ENCODE data around the gene INPP5K. TPM values are rescaled to one million over a fixed set of nuclear protein-coding genes. Genes with fewer than 3 reads are reported as not detected.
"Not testable (repeated sequence)": the region's sequence is repeated elsewhere in the genome, so short reads cannot be mapped to it uniquely, and the experiment has no call there.

The INPP5K gene
- polyA plus RNA-seq, 6 donors from 2014 or later: 57.0 to 102 (median 61.1) TPM

DNA sequence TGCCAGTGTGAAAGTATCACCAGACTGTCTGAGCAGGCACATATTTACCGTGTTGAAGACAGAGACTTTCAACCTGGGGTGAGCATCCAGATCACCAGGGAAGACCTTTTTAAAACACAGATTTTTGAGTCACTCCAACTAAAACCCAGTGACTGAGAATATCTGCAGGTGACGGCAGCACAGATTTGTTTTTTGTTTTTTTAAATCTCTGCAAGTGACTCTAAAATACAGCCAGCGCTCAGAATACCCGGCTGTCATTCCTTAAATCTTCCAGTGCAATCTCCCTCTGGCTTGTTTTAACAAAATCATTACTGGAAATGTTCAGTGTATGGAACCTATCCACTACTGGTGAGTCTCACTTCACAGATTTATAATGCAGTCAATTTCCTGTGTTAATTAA lies 19.3 kb upstream of the INPP5K start:
- ATAC-seq (ENCODE audit: low read depth in 2 of 2): no peak
- H3K9me3 Mint-ChIP-seq: no peaks in the 10 kb centered on the region
- H3K4me1 Mint-ChIP-seq: peaks cover 9 to 12% (median 11%) of the 10 kb centered on the region in 3 donors
- DNase-seq: no peak
- H3K4me3 Mint-ChIP-seq: no peak overlapping the region
- H3K36me3 Mint-ChIP-seq: peaks cover under 1 to 17% of the 10 kb centered on the region in 2 donors
- no peaks in the 10 kb centered on the region for H3K27me3 Mint-ChIP-seq
- H3K27ac Mint-ChIP-seq: peak overlapping the region in 1 of 6 donors; percentile 47

DNA sequence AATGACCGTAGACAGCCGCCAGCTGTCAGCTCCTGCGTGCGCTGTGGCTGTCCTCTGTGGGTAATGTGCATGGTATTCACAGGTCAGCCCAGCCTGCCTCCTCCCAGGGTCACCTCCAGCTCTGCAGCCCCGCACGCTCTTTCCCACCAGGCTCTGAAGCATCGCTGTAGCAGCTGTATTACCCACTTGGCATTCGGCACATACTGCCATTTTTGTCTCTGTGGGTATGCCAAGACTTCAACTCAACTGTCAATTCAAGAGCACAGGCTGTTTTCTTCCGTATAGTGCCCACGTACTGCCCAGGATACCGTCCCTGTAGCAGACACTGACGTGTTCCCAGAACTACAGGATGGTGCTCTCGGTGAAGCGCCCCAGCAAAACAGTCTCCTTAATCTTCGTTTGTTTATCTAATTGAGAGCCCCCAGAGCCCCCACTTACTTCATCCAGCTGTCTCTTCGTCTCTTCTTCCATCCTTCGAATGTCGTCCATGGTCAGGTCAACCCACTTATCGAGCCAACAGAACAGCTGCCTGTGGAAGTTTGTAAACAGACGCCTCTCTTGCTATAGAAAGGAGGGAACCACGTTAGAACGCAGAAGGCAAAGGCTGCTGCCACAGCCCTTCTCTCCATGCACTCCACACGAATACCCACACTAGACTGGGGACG lies 17.4 kb upstream of the INPP5K start:
- H3K27me3 Mint-ChIP-seq: no peaks in the 10 kb centered on the region
- no peaks in the 10 kb centered on the region for H3K9me3 Mint-ChIP-seq
- no peak overlapping the region for H3K4me3 Mint-ChIP-seq
- peaks cover 8 to 23% of the 10 kb centered on the region in 2 donors for H3K36me3 Mint-ChIP-seq
- DNase-seq (no peak), ATAC-seq (ENCODE audit: low read depth in 2 of 2) (no peak)
- peaks cover 11 to 16% (median 12%) of the 10 kb centered on the region in 3 donors for H3K4me1 Mint-ChIP-seq
- peak overlapping the region in 2 of 6 donors; percentile 35 to 94 for H3K27ac Mint-ChIP-seq

GRCh38 chr17:1532836-1533602 lies 16.6 kb upstream of the INPP5K start:
- Mint-ChIP-seq H3K4me3 (no peak overlapping the region), H3K27me3 (no peaks in the 10 kb centered on the region), H3K27ac (peak overlapping the region in 3 of 6 donors; percentile 1 to 90 (median 28)), H3K9me3 (no peaks in the 10 kb centered on the region), H3K4me1 (peaks cover 11 to 16% (median 12%) of the 10 kb centered on the region in 3 donors), H3K36me3 (peaks cover 8 to 23% of the 10 kb centered on the region in 2 donors)
- DNase-seq: peak; percentile 55
- ATAC-seq (ENCODE audit: low read depth in 2 of 2): peak; percentile 86 to 98

DNA sequence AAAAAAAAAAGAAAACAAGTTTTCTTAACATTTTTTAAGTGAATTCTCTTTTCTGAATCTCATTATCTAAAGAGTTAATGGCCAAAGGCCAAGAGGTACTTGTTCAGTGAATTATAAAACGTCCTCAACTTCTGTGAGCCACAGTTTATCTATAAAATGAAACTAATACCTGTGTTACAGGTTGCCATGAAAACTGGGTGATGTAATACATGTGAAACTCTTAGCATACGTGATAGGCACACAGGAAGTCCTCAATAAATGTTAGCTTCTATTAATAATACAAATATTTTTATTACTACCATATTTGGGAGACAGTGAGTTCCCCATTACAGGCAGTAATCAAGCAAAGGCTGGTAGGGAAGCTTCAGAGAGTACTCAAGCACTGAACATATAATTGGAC lies 13.5 kb upstream of the INPP5K start:
- no peak for ATAC-seq (ENCODE audit: low read depth in 2 of 2)
- no peak overlapping the region for H3K4me3 Mint-ChIP-seq
- no peaks in the 10 kb centered on the region for H3K27me3 Mint-ChIP-seq
- no peak for DNase-seq
- H3K27ac Mint-ChIP-seq: peak overlapping the region in 2 of 6 donors; percentile 16 to 76
- peaks cover 11 to 16% (median 12%) of the 10 kb centered on the region in 3 donors for H3K4me1 Mint-ChIP-seq
- peaks cover 8 to 23% of the 10 kb centered on the region in 2 donors for H3K36me3 Mint-ChIP-seq
- no peaks in the 10 kb centered on the region for H3K9me3 Mint-ChIP-seq

GRCh38 chr17:1526876-1527275 lies 10.5 kb upstream of the INPP5K start:
- H3K27me3 Mint-ChIP-seq; H3K4me1 Mint-ChIP-seq; H3K27ac Mint-ChIP-seq; H3K4me3 Mint-ChIP-seq; H3K36me3 Mint-ChIP-seq; ATAC-seq (ENCODE audit: low read depth in 2 of 2); DNase-seq; H3K9me3 Mint-ChIP-seq: not testable (repeated sequence)

- Mint-ChIP-seq H3K27ac (no peak overlapping the region), H3K36me3 (no peaks in the 10 kb centered on the region), H3K4me3 (peak overlapping the region in 1 of 8 donors; percentile 15), H3K4me1 (peaks cover 0 to 12% (median 0%) of the 10 kb centered on the region in 3 donors), H3K27me3 (no peaks in the 10 kb centered on the region), H3K9me3 (no peaks in the 10 kb centered on the region)
- no peak for ATAC-seq (ENCODE audit: low read depth in 2 of 2)
- DNase-seq: no peak
Measured at GRCh38 chr17:1522626-1523025, 6.2 kb upstream of the INPP5K start.

DNA sequence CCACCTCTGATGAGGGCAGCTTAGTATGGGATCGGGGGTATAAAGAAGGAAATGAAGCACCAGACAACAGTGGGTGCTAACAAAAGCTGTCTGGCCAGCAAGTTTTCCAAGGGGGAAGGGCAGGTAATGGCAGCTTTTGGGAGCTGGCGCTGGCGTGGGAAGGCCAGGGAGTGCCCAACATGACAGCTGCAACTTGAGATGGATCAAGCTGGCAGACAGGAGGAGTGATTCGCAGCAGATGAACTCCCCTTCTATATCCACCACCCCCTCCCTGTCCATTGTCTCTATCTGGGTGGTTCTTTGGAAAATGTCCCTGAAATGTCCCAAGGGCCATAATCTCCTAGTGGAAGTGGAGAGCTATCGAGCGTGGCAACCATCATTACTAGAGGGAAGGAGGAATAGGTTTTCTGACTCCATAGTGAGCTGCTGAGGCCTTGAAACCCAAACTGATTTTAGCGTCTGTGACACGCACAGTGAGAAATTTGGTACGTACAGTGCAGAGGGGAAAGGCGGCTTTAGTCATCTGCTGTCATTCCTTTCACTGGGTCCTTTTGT lies 4.8 kb upstream of the INPP5K start:
- H3K27ac Mint-ChIP-seq: no peak overlapping the region
- no peaks in the 10 kb centered on the region for H3K9me3 Mint-ChIP-seq
- ATAC-seq (ENCODE audit: low read depth in 2 of 2): no peak

GRCh38 chr17:1519678-1520077 lies 3.3 kb upstream of the INPP5K start:
- no peaks in the 10 kb centered on the region for H3K27me3 Mint-ChIP-seq
- H3K4me3 Mint-ChIP-seq: peak overlapping the region in 2 of 8 donors; percentile 47 to 97
- no peak for ATAC-seq (ENCODE audit: low read depth in 2 of 2)
- H3K27ac Mint-ChIP-seq: no peak overlapping the region
- no peaks in the 10 kb centered on the region for H3K36me3 Mint-ChIP-seq
- no peaks in the 10 kb centered on the region for H3K9me3 Mint-ChIP-seq
- DNase-seq: no peak
- peaks cover 10 to 27% (median 10%) of the 10 kb centered on the region in 3 donors for H3K4me1 Mint-ChIP-seq

More for the DNA sequence above, 4.8 kb upstream of the INPP5K start:
- Mint-ChIP-seq H3K27me3 (no peaks in the 10 kb centered on the region), H3K36me3 (no peaks in the 10 kb centered on the region), H3K4me1 (peaks cover 0 to 14% (median 0%) of the 10 kb centered on the region in 3 donors), H3K4me3 (peak overlapping the region in 2 of 8 donors; percentile 18 to 49)
- no peak for DNase-seq

DNA sequence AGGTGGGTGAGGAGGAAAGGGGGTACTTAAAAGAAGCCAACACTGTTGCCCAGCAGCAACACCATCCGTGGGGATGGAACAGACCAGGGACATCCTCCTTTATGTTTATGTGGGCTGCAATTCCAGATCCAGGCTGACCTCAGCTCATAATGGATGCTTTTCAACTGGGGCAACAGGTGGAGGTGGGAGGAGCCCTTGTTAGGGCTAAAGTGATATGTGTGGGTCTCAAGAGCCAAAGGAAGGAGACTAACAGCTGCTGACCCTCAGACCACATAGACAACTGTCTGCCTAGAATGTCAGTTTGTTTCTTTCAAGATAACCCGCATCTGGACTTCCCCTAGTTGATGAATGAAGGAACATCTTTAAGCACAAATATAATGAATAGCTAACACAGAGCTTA lies 2.0 kb upstream of the INPP5K start:
- DNase-seq (no peak), ATAC-seq (ENCODE audit: low read depth in 2 of 2) (no peak)
- peaks cover 10 to 35% (median 13%) of the 10 kb centered on the region in 3 donors for H3K4me1 Mint-ChIP-seq
- peak overlapping the region; percentile 44 to 97 (median 81) for H3K4me3 Mint-ChIP-seq
- no peaks in the 10 kb centered on the region for H3K27me3 Mint-ChIP-seq
- no peaks in the 10 kb centered on the region for H3K36me3 Mint-ChIP-seq
- no peaks in the 10 kb centered on the region for H3K9me3 Mint-ChIP-seq
- peak overlapping the region in 2 of 6 donors; percentile 37 to 39 for H3K27ac Mint-ChIP-seq

GRCh38 chr17:1515640-1516387 lies 598 bp downstream of the INPP5K start:
- H3K4me3 Mint-ChIP-seq: peak overlapping the region; percentile 80 to 97 (median 93)
- peak overlapping the region; percentile 86 to 99 (median 96) for H3K27ac Mint-ChIP-seq
- H3K36me3 Mint-ChIP-seq: peaks cover 0 to 4% of the 10 kb centered on the region in 2 donors
- DNase-seq: peak; percentile 67
- H3K9me3 Mint-ChIP-seq: no peaks in the 10 kb centered on the region
- no peaks in the 10 kb centered on the region for H3K27me3 Mint-ChIP-seq
- peak; percentile 32 to 34 for ATAC-seq (ENCODE audit: low read depth in 2 of 2)
- peaks cover 10 to 40% (median 13%) of the 10 kb centered on the region in 3 donors for H3K4me1 Mint-ChIP-seq

GRCh38 chr17:1512351-1512750 lies 4.1 kb downstream of the INPP5K start:
- Mint-ChIP-seq H3K27ac (peak overlapping the region in 1 of 6 donors; percentile 47), H3K36me3 (peaks cover 0 to 11% of the 10 kb centered on the region in 2 donors), H3K4me1 (peaks cover 13 to 34% (median 14%) of the 10 kb centered on the region in 3 donors), H3K9me3 (no peaks in the 10 kb centered on the region), H3K27me3 (no peaks in the 10 kb centered on the region), H3K4me3 (peak overlapping the region in 1 of 8 donors; percentile 18)
- ATAC-seq (ENCODE audit: low read depth in 2 of 2) (no peak), DNase-seq (no peak)

GRCh38 chr17:1511756-1512321 lies 4.6 kb downstream of the INPP5K start:
- Mint-ChIP-seq H3K4me3 (peak overlapping the region in 1 of 8 donors; percentile 29), H3K4me1 (peaks cover 13 to 34% (median 14%) of the 10 kb centered on the region in 3 donors), H3K9me3 (no peaks in the 10 kb centered on the region), H3K27ac (no peak overlapping the region), H3K27me3 (no peaks in the 10 kb centered on the region), H3K36me3 (peaks cover 0 to 11% of the 10 kb centered on the region in 2 donors)
- ATAC-seq (ENCODE audit: low read depth in 2 of 2): no peak
- DNase-seq: no peak

DNA sequence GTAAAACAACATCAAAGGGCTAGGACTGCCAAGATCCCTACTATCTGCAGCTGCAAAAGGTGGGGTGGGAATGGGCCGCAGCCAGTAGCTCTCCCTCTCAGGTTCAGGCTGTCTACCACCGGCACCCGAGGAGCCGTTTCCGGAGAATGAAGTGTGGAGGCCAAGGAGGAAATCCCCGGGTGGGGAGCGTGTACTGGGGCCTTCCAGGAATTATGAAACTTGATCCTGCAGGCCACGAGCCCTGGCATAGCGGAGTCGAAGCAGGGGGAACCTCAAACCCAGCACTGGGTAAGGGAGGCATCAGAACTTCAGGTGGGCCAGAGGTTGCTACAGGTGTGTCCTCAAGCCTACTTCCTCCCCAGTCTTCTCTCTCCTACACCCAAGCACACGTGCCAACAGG lies 5.1 kb downstream of the INPP5K start:
- ATAC-seq (ENCODE audit: low read depth in 2 of 2): no peak
- Mint-ChIP-seq H3K36me3 (peaks cover 0 to 11% of the 10 kb centered on the region in 2 donors), H3K27ac (no peak overlapping the region), H3K27me3 (no peaks in the 10 kb centered on the region), H3K9me3 (no peaks in the 10 kb centered on the region), H3K4me3 (peak overlapping the region in 1 of 8 donors; percentile 47), H3K4me1 (peaks cover 13 to 34% (median 14%) of the 10 kb centered on the region in 3 donors)
- DNase-seq: no peak

All from naive B cell (primary cell).